HG02678 (cell line): ENCODE results near the gene MYO15B.
"Not testable (repeated sequence)": the region's sequence is repeated elsewhere in the genome, so short reads cannot be mapped to it uniquely, and the experiment has no call there.

Experiments used
- ATAC-seq: cut with Tn5 transposase; IDR thresholded peaks from one replicate; pipeline ENCODE4 v1.9.1; 2021; ENCODE audit warnings: mild to moderate bottlenecking, moderate library complexity; ENCODE audit not compliant: unreplicated experiment

Gene MYO15B

DNA sequence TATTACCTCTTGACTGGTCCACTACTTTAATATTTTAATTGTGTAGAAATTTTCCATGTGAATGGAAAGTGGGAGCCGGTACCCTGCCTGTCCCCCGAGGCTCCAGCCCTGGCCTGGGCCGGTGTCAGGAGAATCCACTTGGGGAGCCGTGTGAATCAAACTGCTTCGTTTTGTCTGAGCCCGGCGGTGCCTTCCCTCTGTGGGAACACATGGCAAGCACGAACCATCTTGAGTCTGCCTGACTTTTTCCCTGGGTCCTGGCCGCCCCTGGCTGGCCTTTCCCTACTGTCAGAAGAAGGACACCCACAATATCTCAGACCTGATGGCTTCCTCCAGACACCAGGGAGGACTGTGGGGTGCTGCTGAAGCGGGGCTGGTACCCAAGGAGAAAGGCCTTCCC, 12.4 kb upstream of the MYO15B start:
- no peak for ATAC-seq

DNA sequence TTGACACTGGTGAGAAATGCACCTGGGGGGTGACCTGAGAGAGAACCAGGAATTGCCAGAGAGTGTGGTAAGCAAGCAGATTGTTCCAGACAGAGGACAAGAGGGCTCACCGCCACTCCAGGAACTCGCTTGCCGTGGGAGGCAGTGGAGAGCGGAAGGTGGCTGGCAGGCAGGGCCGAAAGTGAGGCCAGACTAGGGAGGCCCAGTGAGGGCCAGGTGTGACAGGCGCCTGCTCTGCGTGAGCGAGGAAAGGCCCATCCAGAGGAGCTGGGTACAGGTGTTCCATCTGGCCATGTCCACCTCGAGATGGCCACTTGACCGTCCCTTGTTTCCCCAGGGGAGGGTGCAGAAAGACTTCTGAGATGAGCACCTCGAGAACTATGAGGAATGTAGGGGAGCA, 11.9 kb upstream of the MYO15B start:
- no peak for ATAC-seq

- ATAC-seq: no peak
Measured at GRCh38 chr17:75576661-75577060, 10.9 kb upstream of the MYO15B start.

GRCh38 chr17:75581121-75581725, 6.4 kb upstream of the MYO15B start:
- not testable (repeated sequence) for ATAC-seq

DNA sequence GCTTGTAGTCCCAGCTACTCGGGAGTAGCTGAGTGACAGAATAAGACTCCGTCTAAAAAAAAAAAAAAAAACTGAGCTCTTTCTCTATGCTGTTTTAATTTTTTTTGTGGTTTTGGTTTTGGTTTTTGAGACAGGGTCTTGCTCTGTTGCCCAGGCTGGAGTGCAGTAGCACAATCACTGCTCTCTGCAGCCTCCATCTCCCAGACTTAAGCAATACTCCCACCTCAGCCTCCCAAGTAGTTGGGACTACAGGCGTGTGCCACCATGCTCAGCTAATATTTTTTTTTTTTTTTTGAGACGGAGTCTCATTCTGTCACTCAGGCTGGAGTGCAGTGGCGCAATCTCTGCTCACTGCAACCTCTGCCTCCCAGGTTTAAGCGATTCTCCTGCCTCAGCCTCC, 4.4 kb upstream of the MYO15B start:
- ATAC-seq: not testable (repeated sequence)

DNA sequence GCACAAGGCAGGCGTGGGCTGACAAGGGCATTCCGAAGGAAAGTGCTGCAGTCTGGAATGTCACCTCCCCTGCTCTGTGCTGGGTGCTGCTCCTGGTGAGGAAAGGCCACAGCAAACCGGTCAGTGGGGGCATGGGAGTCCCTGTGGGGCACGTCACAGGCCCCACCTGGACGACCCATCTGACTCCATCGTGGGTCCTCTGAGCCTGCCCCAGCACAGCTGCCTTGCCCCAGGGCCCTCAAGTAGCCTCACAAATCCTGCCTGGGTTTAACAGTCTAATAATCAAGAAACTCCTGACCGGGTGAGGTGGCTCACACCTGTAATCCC, 2.8 kb upstream of the MYO15B start:
- no peak for ATAC-seq

GRCh38 chr17:75588596-75589011, 1.0 kb downstream of the MYO15B start:
- ATAC-seq: peak; percentile 11

- ATAC-seq: peak; percentile 77
Measured at GRCh38 chr17:75589012-75589918, 1.7 kb downstream of the MYO15B start.

- no peak for ATAC-seq
Measured at GRCh38 chr17:75589919-75590303, 2.3 kb downstream of the MYO15B start.

GRCh38 chr17:75590314-75590761, 2.7 kb downstream of the MYO15B start:
- ATAC-seq: no peak

DNA sequence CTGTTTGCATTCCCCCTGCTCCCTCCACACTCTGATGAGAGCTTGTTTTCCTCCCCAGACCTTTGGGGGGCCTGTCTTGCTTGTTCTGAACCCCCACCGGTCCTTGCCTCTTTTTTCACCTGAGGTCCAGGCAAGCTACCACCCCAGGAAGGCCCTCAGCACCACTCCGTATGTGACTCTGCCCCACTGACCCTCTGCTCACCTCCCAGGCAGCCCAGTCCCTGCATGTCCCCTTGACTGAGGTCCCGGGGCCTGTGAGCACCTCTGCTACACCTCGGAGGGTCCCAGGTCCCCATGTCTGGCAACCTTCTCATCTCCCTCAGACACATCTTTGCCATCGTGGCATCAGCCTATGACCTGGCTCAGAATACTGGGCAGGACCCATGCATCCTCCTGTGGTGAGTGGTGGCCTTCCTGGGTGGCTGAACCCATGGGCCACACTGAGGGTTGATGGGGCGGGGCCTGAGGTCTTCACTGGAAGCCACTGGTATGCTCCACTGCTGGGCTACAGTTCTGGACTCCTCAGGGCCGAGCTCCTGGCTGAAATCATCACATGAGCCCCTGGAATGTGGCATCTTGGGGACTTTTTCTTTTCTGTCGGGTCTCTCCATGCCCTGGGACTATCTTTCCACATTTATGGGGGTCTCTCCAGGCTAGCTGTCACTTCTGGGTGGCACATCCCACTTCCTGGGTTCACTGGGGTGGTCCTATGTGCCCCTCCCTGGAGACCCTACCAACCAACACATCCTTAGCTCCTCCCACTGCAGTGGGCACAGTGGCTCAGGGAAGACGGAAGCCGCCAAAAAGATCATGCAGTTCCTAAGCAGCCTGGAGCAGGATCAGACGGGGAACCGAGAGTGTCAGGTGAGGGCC, 3.5 kb downstream of the MYO15B start:
- no peak for ATAC-seq

GRCh38 chr17:75591722-75592302, 4.2 kb downstream of the MYO15B start:
- ATAC-seq: no peak

GRCh38 chr17:75592348-75593020, 4.9 kb downstream of the MYO15B start:
- ATAC-seq: no peak

- ATAC-seq: not testable (repeated sequence)
Measured at GRCh38 chr17:75593430-75593829, 5.8 kb downstream of the MYO15B start.

- ATAC-seq: no peak
Measured at GRCh38 chr17:75594499-75595283, 7.1 kb downstream of the MYO15B start.

GRCh38 chr17:75595284-75595919, 7.8 kb downstream of the MYO15B start:
- no peak for ATAC-seq

GRCh38 chr17:75595920-75596313, 8.3 kb downstream of the MYO15B start:
- ATAC-seq: no peak

GRCh38 chr17:75596320-75597087, 8.9 kb downstream of the MYO15B start:
- ATAC-seq: no peak
